Right ventricle myocardium superior (tissue), 1 donor: ENCODE data around the gene KISS1. TPM values are rescaled to one million over a fixed set of nuclear protein-coding genes. Genes with fewer than 3 reads are reported as not detected.

Experiments
- ATAC-seq: fragments of 200-7000 bp; cut with Tn5 transposase; one replicate; pipeline ENCODE4 v1.9.1; 2020; ENCODE audit warnings: mild to moderate bottlenecking; ENCODE audit not compliant: poor library complexity
- DNase-seq: peaks from one replicate; pipeline ENCODE4 v3.0.0-alpha.2; 2020
- intact Hi-C: fragments of 100-400 bp; cut with DNase I; formaldehyde crosslinking; loops from one replicate; pipeline ENCODE4 v1.11.2; 2022
- total RNA-seq: library from RNA; stranded (reverse); fragmentation: NEBNext Ultra II Directional; extraction: Animal tissue kit (Norgen Biotek cat#: 25700); gene quantifications from one replicate; pipeline ENCODE4 v1.2.1, GENCODE V29; 2021
- donor health status: DM: no; HTN: yes; CAD: no; lungs with severe emphysema.

The KISS1 gene
- total RNA-seq, 1 donor from 2014 or later: not detected

- intact Hi-C loops: no loop called here
- DNase-seq (no peak), ATAC-seq (no peak)
Observed at GRCh38 chr1:204221271-204221670, 25.0 kb upstream of the KISS1 start.

DNA sequence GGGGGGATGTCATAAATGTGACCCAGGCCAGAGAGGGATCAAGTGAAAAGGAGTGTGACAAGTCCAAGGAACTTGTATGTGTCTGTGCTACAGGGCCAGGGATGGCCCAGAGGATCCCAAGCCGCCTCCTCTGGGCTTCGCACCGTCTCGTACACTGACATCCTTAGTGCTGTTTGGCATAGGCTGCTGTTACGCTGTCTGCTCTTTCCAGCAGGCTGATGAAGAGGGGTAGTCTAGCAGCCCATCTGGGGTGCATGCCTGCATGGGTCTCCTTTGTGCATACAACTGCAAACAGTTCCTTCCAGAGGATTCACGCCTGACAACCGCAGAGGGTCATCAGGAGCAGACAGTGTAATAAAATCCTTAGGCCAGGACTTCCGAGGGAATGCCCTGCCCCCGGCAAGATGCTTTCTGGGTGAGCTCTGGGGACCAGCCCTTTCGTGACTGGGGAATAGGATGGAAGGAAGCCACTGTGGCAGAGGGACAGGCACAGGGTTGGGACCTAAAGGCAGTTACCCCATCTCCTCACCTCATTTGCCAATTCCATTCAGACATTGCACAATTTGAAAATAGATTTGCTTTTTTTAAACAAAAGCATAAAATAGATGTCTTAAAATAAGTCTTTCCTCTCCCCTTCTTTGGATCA lies 23.8 kb upstream of the KISS1 start:
- intact Hi-C loops: loop anchor here (5.0 kb wide), 1 partner anchor 142 kb away; no protein-coding TSS in a partner anchor
- DNase-seq: no peak
- ATAC-seq: no peak

DNA sequence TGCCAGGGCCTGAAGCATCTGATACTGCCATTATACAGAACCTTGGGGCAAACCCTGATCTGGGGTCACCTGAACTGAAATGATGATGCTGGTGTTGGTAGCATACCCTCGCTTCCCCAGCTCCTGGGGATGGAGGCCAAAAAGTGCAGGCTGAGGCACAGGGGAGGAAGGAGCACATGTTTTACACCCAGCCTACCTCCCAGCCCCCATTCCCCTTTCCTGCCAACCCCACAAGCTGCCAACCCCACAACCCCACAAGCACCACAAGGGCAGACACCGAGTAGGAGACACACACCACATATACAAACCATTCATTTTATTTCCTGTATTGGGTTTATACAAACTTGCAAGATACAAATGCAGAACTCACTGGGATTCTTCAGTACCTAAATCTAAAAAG lies 22.3 kb upstream of the KISS1 start:
- ATAC-seq: no peak
- intact Hi-C loops: loop anchor here (5.0 kb wide), 1 partner anchor 144 kb away; no protein-coding TSS in a partner anchor
- no peak for DNase-seq

- intact Hi-C loops: loop anchor here (5.0 kb wide), 1 partner anchor 145 kb away; no protein-coding TSS in a partner anchor
- no peak for DNase-seq
- no peak for ATAC-seq
Observed at GRCh38 chr1:204217648-204218000, 21.3 kb upstream of the KISS1 start.

- intact Hi-C loops: loop anchor here (5.0 kb wide), 1 partner anchor 145 kb away; no protein-coding TSS in a partner anchor
- ATAC-seq (no peak), DNase-seq (no peak)
Observed at GRCh38 chr1:204216880-204217647, 20.8 kb upstream of the KISS1 start.

DNA sequence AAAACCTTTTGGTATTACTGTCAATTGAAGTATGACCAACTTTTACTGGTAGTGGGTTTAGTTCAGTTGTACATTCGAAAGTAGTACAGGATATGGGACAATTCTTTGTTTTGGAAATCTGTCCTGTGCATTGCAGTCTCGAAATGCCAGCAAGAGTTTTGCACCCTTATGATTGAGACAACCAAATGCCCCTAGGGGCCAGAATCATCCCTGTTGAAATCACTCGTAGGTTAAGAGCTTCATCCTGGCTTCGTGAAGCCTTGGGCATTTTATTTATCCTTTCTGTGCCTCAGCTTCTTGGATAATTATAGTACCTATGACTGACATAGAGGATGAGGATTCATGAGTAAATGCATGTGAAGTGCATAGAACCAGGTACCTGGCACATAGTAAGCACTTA lies 19.9 kb upstream of the KISS1 start:
- ATAC-seq (no peak), DNase-seq (no peak)
- intact Hi-C loops: loop anchor here (5.0 kb wide), 1 partner anchor 146 kb away; no protein-coding TSS in a partner anchor

DNA sequence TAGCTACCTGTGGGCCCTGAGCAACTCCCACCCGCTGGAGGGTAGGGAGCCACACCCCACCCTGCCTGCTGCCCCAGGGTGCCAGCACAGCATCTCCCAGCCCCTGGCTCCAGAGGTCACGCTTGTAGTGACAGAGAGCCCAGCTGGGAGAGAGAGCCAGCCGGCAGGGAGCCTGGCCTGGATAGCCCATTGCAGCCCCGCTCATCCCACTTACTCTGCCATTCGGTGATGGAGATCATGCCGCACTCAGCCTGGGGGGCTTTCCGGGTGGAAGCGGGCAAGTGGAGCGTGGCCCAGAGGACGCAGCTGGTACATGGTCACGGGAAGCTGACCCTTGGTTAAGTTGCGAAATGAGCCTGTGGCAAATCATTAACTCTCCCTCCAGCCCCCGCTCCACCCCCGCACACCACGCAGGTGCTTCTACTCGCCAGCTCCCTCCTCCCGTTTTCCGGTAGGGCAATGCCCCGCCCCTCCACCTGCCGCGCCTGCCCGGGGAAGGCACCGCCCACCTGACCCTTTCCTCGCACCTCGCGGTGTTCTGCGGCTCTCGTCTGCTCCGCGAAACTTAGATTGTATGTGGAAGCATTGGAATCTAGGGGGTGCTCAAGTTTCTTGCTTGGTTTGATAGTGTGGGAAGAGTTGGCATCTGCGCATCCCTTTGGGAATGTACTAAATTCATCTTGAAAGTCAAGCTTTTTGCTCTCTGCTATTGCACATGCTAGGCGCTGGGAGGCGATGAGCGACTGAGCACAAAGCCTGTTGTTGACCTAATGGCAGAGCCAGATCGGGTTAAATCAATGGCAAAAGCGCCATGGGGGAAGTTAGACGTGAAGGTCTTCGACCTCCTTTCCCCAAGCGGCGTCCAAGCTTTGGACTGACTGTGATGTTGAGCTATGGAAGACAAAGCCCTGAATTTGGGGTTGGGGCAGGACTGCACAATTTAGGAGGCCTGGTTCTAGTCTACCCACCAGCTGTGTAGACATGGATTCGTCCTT lies 17.7 kb upstream of the KISS1 start, which contains the start of gene GOLT1A:
GOLT1A (minus strand) TSS at position 321 of the 995 bp plus-strand sequence; CDS start at position 239, 82 bp downstream.
- ATAC-seq (peak; percentile 79), DNase-seq (peak; percentile 56)
- intact Hi-C loops: no loop called here

DNA sequence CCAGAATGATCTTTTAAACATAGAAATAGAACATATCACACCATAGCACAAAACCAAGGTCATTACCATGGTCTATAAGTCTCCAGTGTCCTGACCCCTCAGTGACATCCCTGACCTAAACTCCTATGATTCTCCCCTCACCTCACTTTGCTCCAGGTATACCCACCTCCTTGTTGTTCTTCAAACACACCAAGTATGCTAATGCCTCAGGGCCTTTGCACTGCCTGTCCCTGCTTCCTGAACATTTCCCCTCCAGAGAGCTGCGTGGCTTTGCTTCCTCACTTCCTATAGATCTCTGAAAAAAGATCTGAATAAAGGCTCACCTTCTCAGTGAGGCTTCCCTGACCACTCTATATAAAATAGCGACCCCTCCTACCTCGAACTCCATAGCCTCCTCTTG lies 16.4 kb upstream of the KISS1 start:
- ATAC-seq: no peak
- DNase-seq: no peak
- intact Hi-C loops: no loop called here

DNA sequence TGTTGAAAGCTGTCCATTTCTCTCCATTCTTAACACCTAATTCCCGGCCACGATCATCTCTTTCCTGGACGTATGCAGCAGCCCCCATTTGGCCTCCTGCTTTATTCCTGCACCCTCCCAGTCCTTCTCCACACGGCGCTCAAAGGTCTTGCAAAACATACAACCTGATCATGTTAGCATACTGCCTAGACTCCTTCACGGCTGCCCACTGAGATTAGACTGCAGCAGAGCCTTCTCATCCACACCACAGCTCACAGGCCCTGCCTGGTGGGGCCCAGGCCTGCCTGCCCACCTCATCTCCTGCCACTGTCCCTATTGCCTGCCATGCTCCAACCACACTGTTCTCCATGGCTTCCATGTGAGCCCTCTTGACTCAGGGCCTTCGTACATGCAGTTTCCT lies 14.8 kb upstream of the KISS1 start:
- intact Hi-C loops: no loop called here
- no peak for ATAC-seq
- no peak for DNase-seq

DNA sequence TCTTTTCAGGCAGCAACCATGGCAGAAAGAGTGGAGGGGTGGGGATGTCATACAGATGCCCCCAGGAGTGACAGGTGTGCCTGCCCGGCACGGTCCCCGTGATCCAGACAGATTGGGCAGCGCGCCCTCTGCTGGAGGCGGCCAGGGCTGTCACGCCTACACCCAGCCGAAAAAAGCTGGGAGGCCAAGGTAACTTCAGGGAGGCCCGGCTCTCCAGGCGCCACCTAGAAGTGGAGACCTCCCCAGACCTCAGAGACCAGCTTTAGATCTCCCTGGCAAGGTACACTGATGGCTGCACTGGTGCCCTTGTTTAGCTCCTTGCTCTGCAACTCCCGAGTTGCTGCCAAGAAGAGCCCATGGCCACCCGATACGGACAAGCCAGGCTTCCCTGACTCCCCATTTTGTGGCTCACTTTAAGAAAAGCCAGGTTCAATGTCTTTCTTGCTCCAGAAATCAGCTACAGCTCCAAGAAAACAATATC lies 10.9 kb upstream of the KISS1 start:
- ATAC-seq (peak; percentile 95), DNase-seq (peak; percentile 80)
- intact Hi-C loops: loop anchor here (5.0 kb wide), 1 partner anchor 45 kb away; no protein-coding TSS in a partner anchor

GRCh38 chr1:204206121-204206520 lies 9.8 kb upstream of the KISS1 start:
- ATAC-seq: no peak
- no peak for DNase-seq
- intact Hi-C loops: loop anchor here (5.0 kb wide), 1 partner anchor 44 kb away; no protein-coding TSS in a partner anchor

- intact Hi-C loops: loop anchor here (5.0 kb wide), 1 partner anchor 43 kb away; no protein-coding TSS in a partner anchor
- ATAC-seq: no peak
- no peak for DNase-seq
Observed at GRCh38 chr1:204205486-204205885, 9.2 kb upstream of the KISS1 start.

- no peak for DNase-seq
- no peak for ATAC-seq
- intact Hi-C loops: loop anchor here (5.0 kb wide), 1 partner anchor 43 kb away; no protein-coding TSS in a partner anchor
Observed at GRCh38 chr1:204204944-204205343, 8.7 kb upstream of the KISS1 start.

- DNase-seq (no peak), ATAC-seq (no peak)
- intact Hi-C loops: no loop called here
Observed at GRCh38 chr1:204203206-204203767, 7.0 kb upstream of the KISS1 start.

DNA sequence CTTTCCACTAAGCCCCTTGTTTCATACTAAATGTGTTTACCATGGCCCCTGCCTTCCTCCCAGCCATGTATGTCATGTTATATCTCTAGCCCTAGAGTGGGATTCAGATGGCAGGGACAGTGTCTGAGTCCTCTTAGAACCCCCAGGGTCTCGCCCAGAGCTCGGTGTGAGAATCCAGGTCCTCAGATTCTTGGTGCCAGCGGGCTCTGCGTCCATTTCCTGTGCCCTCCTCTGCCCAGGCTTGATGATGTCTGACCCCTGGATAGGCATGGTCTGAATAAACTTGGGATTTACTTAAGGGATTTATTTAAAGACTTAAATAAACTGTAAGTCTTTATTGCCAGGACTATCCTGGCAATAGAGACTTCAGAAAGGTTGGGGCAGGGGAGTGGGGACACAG lies 6.2 kb upstream of the KISS1 start:
- no peak for DNase-seq
- intact Hi-C loops: no loop called here
- ATAC-seq: no peak

DNA sequence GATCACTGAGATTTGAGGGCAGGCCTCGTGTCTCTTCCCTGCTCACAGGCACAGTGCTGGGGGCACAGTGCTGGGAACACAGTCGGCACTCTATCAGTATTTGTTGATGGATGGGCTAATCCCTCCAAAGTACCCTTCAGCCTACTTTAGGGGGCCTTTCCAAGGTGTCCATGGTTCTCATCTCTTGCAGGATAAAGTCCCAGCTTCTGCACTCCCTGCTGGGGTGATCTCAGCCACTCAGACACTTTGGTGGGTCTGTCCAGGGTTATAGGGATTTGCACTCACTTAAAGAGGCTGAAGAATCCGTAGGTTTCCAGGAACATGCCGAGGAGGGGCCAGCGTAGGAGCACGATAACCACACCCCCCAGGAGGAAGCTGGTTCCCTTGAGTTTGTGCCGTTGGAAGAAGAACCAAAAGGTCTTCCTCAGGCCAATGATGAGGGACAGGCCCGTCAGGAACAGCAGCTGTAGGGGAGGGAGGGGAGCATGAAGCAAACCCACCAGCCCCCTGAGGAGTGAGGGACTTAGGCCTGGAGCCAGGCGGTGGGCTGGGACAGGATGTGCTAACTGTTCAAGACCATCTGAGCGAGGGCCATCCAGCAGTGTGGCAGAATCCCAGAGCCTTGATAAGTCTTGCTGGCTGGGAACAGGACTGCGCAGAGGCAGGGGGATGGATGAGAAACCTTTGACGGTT lies 5.2 kb upstream of the KISS1 start:
- no peak for DNase-seq
- ATAC-seq: no peak
- intact Hi-C loops: no loop called here

DNA sequence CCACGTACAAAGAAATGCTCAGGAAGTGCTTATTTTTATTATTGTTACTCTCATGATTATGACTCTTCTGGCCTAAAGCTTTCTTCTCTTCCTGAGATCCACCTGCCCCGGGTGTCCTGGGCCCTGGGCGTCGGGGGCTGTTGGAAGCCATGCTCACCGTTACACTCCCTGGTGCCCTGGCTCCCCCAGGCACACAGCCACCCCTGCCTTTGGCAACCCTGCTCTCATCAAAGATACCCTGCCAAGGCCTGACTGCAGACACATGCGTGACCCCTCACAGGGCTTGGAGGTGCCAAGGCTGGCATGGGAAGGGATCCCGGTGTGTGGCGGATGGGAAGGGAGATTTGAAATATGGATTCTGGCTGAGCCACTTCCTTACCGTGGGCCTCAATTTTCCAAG lies 3.3 kb upstream of the KISS1 start:
- ATAC-seq (peak; percentile 76), DNase-seq (peak; percentile 47)
- intact Hi-C loops: no loop called here
